SH-SY5Y (cell line): ENCODE measurements around the gene UBAC2.

Experiments used
- GATA2 ChIP-seq: IDR thresholded peaks from 2 replicates; pipeline ENCODE4 v1.6.1; 2011; ENCODE audit warnings: mild to moderate bottlenecking, low read depth, low read length
- GATA3 ChIP-seq: IDR thresholded peaks from 2 replicates; pipeline ENCODE4 v1.6.1; 2011; ENCODE audit warnings: low read depth, mild to moderate bottlenecking, low read length, moderate library complexity

UBAC2 gene

DNA sequence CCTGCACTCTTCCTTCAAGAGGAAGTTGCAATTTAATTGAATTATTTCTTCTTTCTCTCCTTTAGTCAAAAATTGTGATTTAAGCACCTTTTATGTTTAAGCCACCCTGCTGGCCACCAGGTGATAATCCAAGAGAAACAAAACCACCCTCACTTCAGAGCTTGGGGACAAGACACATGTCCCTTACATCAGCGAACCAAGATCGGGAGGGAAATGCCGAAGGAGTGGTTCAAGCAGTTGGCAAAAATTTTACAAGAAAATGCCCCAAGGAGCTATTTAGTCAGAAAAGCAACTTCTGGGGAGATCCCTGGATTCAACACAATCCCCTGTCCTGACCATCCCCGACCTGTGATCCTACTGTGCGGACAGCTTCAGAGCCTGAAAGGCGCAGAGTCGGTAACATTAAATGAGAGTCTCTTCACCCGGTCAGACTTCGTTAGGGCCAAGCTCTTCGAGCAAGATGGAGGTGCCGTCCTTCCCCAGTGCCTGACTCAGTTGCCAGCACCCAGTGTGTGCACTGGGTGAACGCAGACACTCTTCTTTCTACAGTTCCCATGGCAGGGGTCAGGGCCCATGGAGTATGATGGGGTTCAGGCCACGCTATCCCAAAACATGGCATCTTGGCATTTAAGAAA lies 222.0 kb downstream of the UBAC2 start:
- no peak for TF ChIP-seq GATA2
- no peak for TF ChIP-seq GATA3

DNA sequence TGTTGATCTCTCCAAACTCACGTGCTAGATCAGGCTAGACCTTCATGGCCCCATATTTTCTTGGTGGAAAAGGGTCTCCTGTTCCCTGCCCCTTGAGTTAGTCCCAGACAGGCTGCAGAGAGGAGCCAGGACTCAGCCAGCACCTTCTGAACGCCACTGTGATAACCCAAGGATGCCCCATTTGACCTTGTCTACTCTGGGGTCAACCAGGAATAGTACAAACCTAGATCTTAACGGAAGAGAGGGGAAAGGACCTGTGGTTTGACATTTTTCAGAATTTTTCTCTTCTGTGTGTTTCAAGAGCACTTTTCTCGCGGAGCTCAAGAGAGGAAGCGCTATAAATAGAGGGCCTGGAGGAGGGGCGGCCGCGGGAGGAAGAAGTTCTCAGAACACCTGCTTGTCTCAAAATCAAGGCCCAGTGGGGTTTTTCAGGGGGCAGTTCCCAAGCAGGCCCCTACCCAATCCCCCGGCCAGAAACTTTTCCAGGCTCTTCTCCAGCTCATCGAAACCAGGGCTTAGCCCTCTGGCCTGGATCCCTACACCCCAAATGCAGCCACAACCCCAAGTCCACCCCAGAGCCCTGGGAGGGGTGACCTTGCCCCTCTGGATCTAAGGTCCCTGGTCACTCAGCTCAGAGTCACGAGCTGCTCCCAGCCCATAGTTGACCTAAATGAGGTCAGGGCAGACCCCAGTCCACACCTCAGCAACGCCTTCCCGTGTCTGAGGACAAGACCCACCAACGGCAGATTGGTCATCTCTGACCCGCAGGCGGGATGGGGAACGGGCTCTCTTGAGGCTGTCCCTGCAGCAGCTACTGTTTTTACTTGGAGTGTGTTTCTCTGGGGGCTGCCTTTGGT lies 225.1 kb downstream of the UBAC2 start:
- TF ChIP-seq GATA3 (no peak), GATA2 (no peak)

DNA sequence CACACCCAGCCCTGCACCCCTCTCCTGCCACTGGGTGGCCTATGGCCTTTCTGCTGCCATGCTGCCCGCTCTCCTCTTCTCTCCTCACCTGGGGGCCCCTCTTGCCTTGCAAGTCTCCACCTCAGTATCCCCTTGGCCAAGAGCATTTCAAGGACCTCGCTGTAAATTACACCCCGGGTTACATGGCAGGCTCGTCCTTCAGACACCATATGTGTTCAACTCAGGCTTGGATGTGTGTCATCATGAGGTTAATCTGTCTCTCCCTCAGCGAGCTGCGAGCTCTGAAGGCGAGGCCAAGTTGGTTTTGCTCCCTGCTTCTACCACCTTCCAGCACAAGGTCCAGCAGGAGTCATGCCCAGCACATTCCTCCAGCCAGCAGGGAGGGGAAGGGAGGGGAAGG lies 225.8 kb downstream of the UBAC2 start:
- TF ChIP-seq GATA3 (no peak), GATA2 (no peak)

GRCh38 chr13:99429670-99430069 lies 229.0 kb downstream of the UBAC2 start:
- no peak for TF ChIP-seq GATA3
- no peak for TF ChIP-seq GATA2

DNA sequence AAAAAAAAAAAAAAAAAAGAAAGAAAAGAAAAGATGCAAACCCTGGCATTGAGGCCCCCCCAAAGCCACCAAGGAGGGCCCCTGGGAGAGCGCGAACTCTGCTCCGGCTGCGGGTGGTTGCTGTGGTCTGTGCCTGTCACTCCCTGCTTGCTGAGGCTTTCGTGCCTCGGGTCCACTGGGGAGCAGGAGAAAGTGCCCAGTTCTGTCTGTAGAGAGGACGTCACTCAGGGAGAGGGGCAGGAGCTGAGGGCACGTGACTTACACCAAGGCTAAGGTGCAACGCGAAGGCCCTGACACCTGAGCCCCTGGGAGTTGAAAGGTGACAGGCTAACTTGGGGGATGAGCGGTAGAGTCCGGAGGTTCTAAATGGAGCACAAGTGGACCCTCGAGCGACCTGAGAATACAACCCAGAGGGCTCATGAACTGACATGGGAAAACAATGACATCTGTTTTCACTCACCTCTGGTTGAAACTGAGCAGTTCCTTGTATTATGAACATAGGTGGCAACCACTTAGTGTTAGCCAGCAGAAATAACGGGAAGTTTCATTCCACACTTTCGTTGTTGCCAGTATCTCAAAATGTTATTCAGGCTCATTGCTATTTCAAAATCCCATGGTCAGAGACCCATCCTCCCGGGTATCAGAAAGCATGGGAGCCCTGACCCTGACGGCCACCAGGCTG lies 231.4 kb downstream of the UBAC2 start:
- TF ChIP-seq GATA3 (no peak), GATA2 (no peak)

- TF ChIP-seq GATA2, result no peak
- TF ChIP-seq GATA3, result no peak
These were observed 232.2 kb downstream of the UBAC2 start for GRCh38 chr13:99432609-99433542.

DNA sequence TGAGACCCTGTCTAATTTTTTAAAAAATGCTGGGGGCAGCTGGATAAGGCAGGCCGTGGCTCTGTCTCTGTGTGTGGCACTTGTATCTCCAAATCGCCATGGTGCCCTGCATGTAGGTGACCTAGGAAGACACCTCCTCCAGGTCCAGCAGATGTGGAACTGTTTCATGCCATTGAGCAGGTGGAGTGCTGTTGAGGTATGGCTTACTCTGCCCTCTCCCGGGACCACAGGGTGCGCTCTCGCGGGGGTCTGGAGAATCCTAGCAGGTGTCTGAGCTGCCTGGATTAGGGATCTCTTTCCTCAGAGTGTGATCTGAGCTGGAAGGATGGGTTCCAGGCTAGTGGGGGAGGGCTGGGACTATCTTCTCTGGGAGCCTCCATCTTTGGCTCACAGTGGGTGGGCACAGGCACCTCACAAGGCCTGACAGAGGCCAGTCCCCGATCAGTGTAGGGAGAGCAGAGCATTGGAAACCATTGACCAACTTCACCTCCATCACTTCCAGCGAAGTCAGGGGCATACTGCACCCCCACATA lies 233.0 kb downstream of the UBAC2 start:
- no peak for TF ChIP-seq GATA2
- no peak for TF ChIP-seq GATA3

DNA sequence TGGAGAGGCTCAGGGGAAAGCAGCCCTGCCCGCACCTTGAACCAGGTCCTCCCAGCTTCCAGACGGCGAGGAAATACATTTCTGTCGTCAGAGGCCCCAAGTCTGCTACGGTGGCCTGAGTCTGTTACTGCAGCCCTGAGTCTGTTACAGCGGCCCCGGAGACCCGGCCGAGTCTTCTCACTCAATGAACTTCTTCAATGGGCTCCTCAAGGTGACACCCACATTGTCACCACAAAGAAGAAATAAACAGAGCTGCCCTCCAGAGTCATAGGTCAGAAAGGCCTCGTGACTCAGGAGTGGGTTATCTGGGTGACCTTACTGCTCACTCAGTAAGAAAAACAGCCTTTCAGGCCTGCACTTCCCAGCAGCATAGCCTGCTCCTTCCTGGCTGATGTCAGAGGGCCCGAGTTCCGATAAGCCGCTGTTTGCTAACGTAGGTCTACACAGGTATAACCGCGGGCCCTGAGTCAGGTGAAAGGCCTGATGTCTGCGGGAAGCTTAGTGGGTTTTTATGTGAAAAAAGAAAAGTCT lies 233.7 kb downstream of the UBAC2 start:
- TF ChIP-seq GATA3, result no peak

GRCh38 chr13:99435116-99435515 lies 234.5 kb downstream of the UBAC2 start:
- TF ChIP-seq GATA2, result no peak
- no peak for TF ChIP-seq GATA3

DNA sequence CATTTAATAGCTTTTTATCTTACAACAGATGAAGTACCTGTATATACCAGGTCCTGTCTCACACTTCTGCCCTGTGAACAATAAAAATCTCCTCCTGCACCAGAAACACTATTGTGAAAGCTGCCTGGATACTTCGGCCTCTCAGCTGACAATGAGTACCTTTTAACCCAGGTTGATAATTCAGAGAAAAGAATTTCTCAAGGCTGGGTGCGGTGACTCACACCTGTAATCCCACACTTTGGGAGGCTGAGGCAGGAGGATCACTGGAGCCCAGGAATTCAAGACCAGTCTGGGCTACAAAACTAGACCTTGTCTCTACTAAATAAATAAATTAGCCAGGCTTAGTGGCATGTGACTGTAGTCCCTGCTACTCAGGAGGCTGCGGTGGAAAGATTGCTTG lies 235.3 kb downstream of the UBAC2 start:
- no peak for TF ChIP-seq GATA2
